ENCODE data around the gene ZBTB25.
A peak's percentile ranks its signal among the peaks of the same experiment; 100 is the strongest.

ZBTB25 gene

DNA sequence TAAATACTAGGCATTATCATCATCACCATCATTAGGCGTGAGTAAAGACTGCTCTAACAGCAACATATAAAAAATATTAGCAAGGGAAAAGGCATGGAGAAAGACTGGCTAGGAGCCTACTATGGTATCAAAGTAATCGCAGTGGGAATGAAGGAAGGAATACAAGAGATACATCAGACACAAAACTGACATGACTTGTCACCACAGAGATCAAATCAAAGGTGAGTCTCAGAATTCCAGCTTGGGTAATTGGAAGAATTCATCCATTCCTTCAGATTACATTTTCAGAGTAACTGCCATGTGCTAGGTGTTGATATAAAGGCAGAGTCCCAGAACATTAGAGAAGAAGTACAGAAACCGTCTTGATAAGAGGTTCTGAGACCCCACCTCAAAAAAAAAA, 10.2 kb downstream of the ZBTB25 start:
- TF ChIP-seq, protein P1, sequence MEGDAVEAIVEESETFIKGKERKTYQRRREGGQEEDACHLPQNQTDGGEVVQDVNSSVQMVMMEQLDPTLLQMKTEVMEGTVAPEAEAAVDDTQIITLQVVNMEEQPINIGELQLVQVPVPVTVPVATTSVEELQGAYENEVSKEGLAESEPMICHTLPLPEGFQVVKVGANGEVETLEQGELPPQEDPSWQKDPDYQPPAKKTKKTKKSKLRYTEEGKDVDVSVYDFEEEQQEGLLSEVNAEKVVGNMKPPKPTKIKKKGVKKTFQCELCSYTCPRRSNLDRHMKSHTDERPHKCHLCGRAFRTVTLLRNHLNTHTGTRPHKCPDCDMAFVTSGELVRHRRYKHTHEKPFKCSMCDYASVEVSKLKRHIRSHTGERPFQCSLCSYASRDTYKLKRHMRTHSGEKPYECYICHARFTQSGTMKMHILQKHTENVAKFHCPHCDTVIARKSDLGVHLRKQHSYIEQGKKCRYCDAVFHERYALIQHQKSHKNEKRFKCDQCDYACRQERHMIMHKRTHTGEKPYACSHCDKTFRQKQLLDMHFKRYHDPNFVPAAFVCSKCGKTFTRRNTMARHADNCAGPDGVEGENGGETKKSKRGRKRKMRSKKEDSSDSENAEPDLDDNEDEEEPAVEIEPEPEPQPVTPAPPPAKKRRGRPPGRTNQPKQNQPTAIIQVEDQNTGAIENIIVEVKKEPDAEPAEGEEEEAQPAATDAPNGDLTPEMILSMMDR (conservative IDR thresholded peaks at IDR 0.05) = no peak
- H3K27ac ChIP-seq = no peak overlapping the region

DNA sequence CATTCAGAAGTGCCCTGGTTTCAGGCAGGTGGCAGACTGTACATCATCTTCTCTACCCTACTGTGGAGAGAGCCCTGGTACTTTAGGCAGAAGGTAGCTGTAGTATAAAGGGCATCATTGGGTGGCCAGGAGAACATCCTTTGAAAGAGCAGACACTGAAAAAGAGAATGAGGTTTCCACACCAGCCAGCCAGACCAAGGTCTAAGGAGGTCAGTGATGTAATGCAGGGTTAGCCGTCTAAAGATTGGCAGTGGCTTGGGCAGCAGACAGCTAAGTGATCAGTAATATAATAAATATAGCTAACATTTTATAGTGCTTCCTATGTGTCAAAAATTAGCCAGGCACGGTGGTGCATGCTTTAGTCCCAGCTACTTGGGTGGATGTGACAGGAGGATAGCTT, 12.0 kb downstream of the ZBTB25 start:
- TF ChIP-seq, protein P1 (conservative IDR thresholded peaks at IDR 0.05) = no peak
- H3K27ac ChIP-seq = no peak overlapping the region

DNA sequence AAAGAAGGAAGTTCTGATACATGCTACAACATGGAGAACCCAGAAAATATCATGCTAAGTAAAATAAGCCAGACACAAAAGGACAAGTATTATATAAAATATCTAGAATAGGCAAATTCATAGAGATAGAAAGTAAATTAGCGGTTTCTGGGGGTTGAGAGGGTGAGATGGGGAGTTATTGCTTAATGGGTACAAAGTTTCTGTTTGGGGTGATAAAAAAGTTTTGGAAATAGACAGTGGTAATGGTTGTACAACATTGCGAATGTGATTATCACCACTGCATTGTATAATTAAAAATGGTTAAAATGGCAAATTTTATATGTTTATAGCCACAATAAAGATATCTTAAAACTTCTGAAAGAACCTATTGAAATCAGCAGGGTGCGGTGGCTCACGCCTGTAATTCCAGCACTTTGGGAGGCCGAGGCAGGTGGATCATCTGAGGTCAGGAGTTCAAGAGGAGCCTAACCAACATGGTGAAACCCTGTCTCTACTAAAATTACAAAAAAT, 15.0 kb downstream of the ZBTB25 start:
- no peak overlapping the region for H3K27ac ChIP-seq
- TF ChIP-seq, protein P1 (conservative IDR thresholded peaks at IDR 0.05) = no peak

DNA sequence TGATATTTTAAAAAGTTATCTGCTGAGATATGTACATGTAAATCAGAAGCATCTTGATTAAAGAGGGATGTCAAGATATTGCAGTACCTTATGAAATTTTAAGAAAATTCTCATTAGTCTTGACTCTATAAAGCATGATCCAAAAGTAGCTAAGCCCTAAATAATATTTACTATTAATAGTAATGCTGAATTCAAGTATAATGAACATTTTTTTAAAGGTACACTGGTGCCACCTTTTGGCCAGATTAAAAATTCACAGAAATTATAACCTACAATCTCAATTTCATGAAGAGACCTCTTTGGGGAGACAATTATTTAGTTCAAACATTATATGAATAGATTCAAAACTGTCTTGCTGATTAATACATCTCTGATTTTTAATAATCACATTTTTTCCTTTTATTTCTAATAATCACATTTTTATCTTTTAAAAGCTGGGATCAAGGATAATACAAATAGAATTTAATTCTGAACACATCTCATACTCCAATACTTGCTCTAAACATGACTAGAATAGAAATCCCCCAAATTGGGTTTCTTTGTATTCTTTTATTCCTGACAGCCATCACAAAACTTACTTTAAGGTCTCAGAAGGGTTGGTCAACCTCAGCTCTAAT, 24.9 kb downstream of the ZBTB25 start:
- no peak overlapping the region for H3K27ac ChIP-seq
- TF ChIP-seq, protein P1 (conservative IDR thresholded peaks at IDR 0.05) = peak; percentile 62

DNA sequence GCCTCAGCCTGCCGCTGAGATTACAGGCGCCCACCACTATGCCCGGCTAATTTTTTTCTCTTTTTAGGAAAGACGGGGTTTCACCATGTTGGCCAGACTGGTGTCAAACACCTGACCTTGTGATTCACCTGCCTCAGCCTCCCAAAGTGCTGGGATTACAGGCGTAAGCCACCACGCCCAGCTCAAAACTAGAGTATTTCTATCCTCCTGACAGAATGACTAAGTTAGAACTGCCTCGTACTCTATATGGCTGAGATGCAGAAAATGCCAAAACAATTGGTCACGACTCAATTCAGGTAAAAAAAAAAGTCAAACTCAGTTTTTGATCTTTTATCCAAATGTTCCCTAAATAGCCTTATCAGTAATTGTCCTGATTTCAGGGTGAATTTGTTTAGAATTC, 27.2 kb downstream of the ZBTB25 start:
- TF ChIP-seq, protein P1 (conservative IDR thresholded peaks at IDR 0.05) = no peak
- H3K27ac ChIP-seq = no peak overlapping the region

DNA sequence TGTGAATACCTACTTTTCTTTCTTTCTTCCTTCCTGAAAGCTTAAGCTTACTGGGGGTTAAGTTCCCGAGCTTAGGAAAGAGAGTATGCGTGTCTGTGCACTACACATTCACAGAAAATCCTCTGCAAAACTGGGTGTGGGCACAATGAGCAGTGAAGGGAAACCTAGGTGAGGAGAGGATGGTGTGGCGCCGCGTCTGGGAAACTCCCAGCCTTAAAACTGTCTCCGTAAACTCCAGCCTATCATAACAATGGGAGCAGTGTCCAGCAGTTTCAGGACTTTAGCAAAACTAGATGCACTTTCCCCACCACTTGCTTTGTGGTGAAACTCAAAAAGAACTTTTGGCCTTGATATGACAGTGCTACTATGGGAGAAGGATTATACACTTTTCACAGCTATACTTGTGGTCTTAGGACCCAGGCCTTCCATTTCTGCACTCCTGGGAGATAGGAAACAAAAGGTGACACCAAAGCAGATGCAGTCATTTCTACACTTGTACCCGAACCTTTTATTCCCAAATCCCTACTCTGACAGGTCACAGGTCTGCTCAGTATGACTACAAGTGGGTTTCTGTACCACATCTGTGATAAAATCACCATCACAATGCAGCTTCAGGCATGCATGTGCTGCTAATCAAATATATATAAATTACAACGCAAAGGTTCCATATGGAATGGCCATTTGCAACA, 27.9 kb downstream of the ZBTB25 start:
- TF ChIP-seq, protein P1 (conservative IDR thresholded peaks at IDR 0.05) = no peak

DNA sequence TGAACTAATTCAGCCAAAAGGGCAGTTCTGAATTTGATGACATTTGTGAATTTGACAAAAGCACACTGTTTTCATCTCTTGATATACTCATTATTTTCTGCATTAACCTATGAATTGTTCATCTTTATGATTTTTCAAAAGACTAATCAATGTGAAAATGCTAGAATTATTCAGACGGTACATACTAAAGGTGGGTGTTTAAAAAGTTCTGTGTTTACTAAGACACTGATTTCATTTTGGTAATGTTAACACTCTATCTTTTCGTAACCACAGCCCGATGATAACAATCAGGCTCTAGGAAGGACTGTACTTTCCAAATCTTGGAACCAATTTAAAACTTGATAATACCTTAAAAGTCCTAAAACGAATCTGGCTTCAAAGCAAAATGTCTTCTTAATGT, 28.9 kb downstream of the ZBTB25 start:
- no peak overlapping the region for H3K27ac ChIP-seq
- TF ChIP-seq, protein P1 (conservative IDR thresholded peaks at IDR 0.05) = no peak

More for the DNA sequence above, 27.9 kb downstream of the ZBTB25 start:
- H3K27ac ChIP-seq = no peak overlapping the region
